Activated CD8-positive, alpha-beta memory T cell treated with anti-CD3 and anti-CD28 coated beads for 4 hours (primary cell): Measurements from ENCODE around the gene ZNF774.
"Not testable (repeated sequence)": the region's sequence is repeated elsewhere in the genome, so short reads cannot be mapped to it uniquely, and the experiment has no call there.

Experiments used
- DNase-seq, 2 donors: peaks; one replicate each; pipeline ENCODE4 v3.0.0-alpha.2; 2020; ENCODE audit warnings: low read depth in 2 of 2

The ZNF774 gene

GRCh38 chr15:90345857-90346256 is 6.2 kb upstream of the ZNF774 start:
- no peak for DNase-seq

GRCh38 chr15:90347431-90348065 is 4.5 kb upstream of the ZNF774 start:
- DNase-seq, result not testable (repeated sequence)

DNA sequence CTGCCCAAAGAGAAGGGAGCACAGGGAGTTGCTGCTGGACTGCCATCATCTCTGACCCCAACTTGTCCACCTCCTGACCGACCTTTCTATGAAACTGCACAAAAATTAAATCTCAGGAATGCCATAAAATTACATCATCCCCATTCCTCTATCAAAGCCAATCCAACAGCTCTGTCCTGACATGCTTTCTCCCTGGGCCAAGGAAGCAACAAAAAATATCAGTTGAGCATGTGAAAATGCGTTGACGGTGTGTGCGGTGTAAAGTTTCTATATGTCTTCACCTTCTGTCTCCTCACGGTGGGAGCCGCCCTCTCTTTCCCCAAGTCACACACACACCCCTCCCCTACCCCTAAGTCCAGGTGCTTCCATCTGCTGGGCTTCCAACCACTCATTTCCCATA is 3.6 kb upstream of the ZNF774 start:
- no peak for DNase-seq

- no peak for DNase-seq
These were observed 3.0 kb upstream of the ZNF774 start for GRCh38 chr15:90349072-90349471.

DNA sequence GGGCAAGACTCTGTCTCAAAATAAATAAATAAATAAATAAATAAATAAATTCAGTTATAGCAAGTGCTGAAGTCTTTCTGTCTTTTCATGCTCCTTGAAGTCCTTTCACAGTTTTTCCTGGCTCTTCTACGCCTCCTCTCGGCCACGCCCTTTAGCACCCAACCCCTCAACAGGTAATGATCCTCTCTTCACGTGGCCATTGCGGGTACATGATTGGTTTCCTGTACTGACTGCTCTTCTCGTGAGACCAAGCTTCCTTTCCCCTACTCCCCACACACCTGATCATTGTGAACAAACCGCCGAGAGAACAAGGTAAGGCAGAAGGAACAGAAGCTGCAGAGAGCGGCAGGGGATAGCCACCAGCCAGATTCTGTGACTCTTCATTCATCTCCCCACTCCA is 2.3 kb upstream of the ZNF774 start:
- no peak for DNase-seq

- DNase-seq, result no peak
These were observed 491 bp upstream of the ZNF774 start for GRCh38 chr15:90351479-90352106.

- no peak for DNase-seq
These were observed 2.9 kb downstream of the ZNF774 start for GRCh38 chr15:90354986-90355385.

DNA sequence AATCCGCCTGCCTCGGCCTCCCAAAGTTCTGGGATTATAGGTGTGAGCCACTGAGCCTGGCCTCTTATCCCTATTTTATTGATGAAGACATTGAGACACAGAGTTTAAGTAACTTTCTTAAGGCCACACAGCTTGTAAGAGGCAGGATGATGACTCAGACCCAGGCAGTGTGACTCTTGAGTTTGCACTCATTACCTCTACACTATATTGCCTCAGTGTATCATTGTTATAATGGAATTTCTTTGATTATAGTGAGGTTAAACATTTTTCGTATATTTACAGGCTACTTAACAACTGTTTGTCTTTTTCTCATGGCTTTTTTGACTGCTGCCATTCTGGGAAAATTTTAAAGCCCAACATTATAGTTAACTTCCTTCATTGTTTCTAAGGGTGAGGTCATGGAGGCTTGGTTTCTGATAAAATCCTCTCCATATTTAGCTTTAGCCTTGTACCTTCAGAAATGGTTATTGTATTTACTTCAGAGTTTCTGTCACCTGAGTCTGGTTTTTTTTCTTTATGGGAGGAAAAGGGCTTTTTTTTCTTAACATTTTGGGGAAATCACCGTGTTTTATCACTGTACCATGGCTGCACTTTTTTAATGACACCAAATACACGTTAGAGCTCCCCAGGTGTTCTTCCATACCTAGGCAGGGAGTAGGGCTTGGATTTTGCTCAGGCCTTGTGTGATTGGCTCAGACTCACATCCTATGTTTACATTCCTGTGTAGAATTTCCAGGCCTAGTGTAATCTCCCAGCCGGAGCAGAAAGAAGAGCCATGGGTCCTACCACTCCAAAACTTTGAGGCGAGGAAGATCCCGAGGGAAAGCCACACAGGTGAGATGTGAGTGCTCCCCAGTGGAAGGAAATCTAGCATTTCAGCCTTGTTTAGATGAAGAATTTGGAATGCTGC is 6.3 kb downstream of the ZNF774 start:
- DNase-seq, result no peak

DNA sequence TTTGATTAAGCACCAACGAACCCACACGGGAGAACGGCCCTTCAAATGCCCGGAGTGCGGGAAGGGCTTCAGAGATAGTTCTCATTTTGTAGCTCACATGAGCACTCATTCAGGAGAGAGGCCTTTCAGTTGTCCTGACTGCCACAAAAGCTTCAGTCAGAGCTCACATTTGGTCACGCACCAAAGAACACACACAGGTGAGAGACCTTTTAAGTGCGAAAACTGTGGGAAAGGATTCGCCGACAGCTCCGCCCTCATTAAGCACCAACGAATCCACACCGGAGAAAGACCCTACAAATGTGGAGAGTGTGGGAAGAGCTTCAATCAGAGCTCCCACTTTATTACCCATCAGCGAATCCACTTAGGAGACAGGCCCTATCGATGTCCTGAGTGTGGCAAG is 8.7 kb downstream of the ZNF774 start:
- no peak for DNase-seq

- no peak for DNase-seq
These were observed 10.8 kb downstream of the ZNF774 start for GRCh38 chr15:90362936-90363212.

GRCh38 chr15:90364251-90364650 is 12.2 kb downstream of the ZNF774 start:
- no peak for DNase-seq

- DNase-seq, result no peak
These were observed 13.5 kb downstream of the ZNF774 start for GRCh38 chr15:90365414-90366055.

DNA sequence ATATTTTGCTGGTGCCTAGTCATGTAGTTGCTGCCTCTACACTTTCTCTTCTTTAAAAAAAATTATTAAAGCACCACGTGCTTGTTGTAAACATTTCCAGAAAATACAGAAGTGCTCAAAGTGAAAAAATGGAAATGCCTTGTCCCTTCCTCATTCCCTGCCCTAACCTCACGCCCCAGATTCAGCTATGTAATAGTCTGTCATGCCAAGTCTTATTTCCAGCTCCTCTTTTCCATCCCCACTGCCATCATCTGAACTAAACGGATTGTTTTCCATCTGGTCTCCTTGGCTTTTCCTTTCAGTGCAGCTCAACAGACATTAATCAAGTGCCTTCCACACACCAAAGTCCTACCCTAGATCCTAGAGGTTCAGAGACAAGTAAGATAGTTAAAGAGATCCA is 15.5 kb downstream of the ZNF774 start:
- DNase-seq, result no peak

- DNase-seq, result no peak
These were observed 23.0 kb downstream of the ZNF774 start for GRCh38 chr15:90375071-90375470.

GRCh38 chr15:90376789-90377188 is 24.7 kb downstream of the ZNF774 start:
- DNase-seq, result peak in 1 of 2 donors; percentile 36

GRCh38 chr15:90379263-90379662 is 27.2 kb downstream of the ZNF774 start:
- no peak for DNase-seq

GRCh38 chr15:90381515-90381914 is 29.4 kb downstream of the ZNF774 start:
- no peak for DNase-seq

DNA sequence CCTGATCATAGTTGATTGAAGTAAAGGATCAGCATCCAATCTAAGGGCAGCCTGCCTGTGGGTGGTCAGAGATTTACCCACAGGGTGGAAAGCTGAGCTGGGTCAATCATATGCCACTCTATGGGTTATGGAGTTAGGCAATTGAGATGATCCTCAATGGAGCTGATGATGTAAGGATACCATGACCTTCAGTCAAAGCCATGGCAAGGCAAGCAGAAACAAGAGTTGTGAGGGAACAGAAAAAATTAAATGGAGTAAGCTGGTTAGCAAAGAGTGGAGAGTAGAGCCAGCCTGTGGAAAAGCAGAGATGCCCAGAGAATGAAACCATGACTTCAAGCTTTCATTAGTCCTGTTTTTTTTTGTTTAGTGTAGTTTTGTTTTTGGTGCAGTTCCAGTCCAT is 30.2 kb downstream of the ZNF774 start:
- no peak for DNase-seq

DNA sequence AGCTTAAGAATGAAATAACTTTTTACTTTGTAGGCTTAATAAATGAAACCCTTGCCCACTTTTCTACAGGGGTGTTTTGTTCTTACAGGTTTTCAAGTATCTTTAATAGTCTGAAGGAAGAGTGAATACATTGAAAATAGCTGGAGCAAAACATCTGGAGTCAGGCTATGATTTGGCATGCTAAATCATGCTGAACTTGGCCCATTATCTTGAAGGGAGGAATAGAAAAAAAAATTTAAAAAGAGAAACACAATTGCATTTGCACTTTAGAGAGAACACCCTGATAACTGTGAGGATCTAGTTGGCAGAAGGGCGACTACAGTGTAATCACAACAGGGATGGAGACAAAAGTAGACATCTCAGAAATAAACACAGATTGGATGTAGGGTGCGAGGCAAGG is 34.1 kb downstream of the ZNF774 start:
- no peak for DNase-seq

DNA sequence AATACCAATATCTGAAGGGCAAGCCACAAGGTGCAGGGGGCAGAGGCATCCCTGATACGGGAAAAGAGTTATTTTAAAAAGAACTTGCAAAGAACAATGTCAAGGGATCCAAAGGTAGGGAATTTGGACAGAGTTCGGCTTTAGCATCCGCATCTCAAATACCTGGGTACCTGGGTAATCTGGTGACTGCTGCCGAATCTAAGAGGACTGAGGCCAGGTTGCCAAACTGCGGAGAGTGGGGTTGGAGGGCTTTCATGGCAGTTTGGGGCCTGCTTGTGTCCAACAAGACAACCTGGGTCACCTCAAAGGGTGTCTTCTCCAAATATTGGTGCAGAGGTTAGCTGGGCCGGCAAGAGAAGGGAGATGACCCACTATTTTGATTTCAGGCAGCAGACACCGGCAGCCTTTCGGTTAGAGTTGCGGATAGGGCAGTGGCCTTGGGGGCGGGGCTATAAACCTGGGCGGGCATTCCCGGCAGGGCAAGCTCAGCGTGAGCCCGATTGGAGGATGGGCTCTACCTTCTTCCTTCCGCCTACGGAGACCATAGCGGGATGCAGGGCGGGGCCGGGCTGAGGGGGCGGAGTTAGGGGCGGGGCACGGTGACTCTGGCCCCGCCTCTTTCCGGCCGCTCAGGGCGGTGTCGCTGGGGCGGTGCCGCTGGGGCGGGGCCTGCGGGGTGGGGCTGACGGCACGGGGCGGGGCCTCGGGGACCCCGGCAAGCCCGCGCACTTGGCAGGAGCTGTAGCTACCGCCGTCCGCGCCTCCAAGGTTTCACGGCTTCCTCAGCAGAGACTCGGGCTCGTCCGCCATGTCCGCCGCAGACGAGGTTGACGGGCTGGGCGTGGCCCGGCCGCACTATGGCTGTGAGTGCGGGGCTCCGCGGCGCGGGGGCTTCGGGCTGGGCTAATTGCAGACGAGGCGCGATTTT is 35.7 kb downstream of the ZNF774 start, which contains the start of gene IQGAP1:
Gene IQGAP1 (plus strand): TSS at position 709 of the 928 bp plus-strand sequence. CDS start 100 bp downstream, at position 809.
- peak; percentile 87 to 94 for DNase-seq
